B cell (primary cell): ENCODE measurements around the gene MYADML2. TPM values are rescaled to one million over a fixed set of nuclear protein-coding genes. Genes with fewer than 3 reads are reported as not detected.

ENCODE experiments used
- ATAC-seq: fragments of 200-7000 bp; cut with Tn5 transposase; one replicate; pipeline ENCODE4 v1.10.0; 2021; ENCODE audit warnings: low read depth, mild to moderate bottlenecking, moderate number of reproducible peaks, moderate library complexity
- CTCF ChIA-PET: fragments of 350-600 bp; sonication (Branson Sonifier 250); formaldehyde crosslinking; loops from one replicate; lab custom pipeline; 2021; ENCODE audit warnings: antibody characterized with exemption, inconsistent platforms; lab: Charles Lee
- POLR2A ChIA-PET: fragments of 350-600 bp; sonication (Branson Sonifier 250); formaldehyde crosslinking; loops from one replicate; lab custom pipeline; 2021; ENCODE audit warnings: antibody characterized with exemption; lab: Charles Lee
- DNase-seq: peaks from one replicate; pipeline ENCODE4 v3.0.0; 2013
- H2AFZ ChIP-seq: 2 replicates; pipeline ENCODE4 v1.6.1; 2012; ENCODE audit warnings: mild to moderate bottlenecking, low read depth, low read length; ENCODE audit not compliant: insufficient read depth, poor library complexity, severe bottlenecking
- H3K27ac ChIP-seq, 2 donors: 1 replicate in 1 of 2; 2 replicates in 1 of 2; pipeline ENCODE4 v1.5.1; 2012 to 2013; ENCODE audit warnings: low read length in 2 of 2, mild to moderate bottlenecking in 2 of 2, moderate library complexity in 1 of 2
- H3K27me3 ChIP-seq, 4 experiments: fragments of 200-600 bp in 1 of 4; sonication (generic) in 1 of 4; replicated peaks in 1 of 4; 1 replicate in 2 of 4; 2 replicates in 2 of 4; pipeline versions ENCODE4 v1.6.1 to v1.7.0; 2013 to 2016; ENCODE audit warnings: low read length in 3 of 4, mild to moderate bottlenecking in 2 of 4, mixed read lengths in 1 of 4, moderate library complexity in 1 of 4; ENCODE audit not compliant: insufficient read depth in 4 of 4, control insufficient read depth in 3 of 4; ENCODE audit errors: control extremely low read depth in 1 of 4
- H3K36me3 ChIP-seq, 2 experiments: replicated peaks in 1 of 2; 1 replicate in 1 of 2; 2 replicates in 1 of 2; pipeline versions ENCODE4 v1.6.1 to v1.7.1; 2013; ENCODE audit warnings: low read length in 1 of 2; ENCODE audit not compliant: insufficient read depth in 2 of 2, control insufficient read depth in 1 of 2; ENCODE audit errors: control extremely low read depth in 1 of 2, extremely low read depth in 1 of 2
- H3K4me1 ChIP-seq, 2 donors: fragments of 200-600 bp in 1 of 2; sonication (generic) in 1 of 2; 1 replicate in 1 of 2; 2 replicates in 1 of 2; pipeline versions ENCODE4 v1.5.1 to v1.6.1; 2013 to 2017; ENCODE audit warnings: low read length in 2 of 2; ENCODE audit not compliant: control insufficient read depth in 2 of 2, insufficient read depth in 2 of 2
- H3K4me2 ChIP-seq: replicated peaks from 2 replicates; pipeline ENCODE3; 2012; ENCODE audit warnings: mild to moderate bottlenecking, low read depth, low read length; ENCODE audit not compliant: poor library complexity, severe bottlenecking
- H3K4me3 ChIP-seq, 5 experiments: fragments of 200-600 bp in 1 of 5; sonication (generic) in 1 of 5; 1 replicate in 3 of 5; 2 replicates in 2 of 5; pipeline versions ENCODE4 v1.5.1 to v1.7.0; 2011 to 2016; ENCODE audit warnings: low read length in 4 of 5, mild to moderate bottlenecking in 4 of 5, low read depth in 2 of 5, control low read depth in 1 of 5, moderate library complexity in 1 of 5; ENCODE audit not compliant: insufficient read depth in 1 of 5; ENCODE audit errors: control extremely low read depth in 1 of 5, extremely low read depth in 1 of 5
- H3K79me2 ChIP-seq: fragments of 200-600 bp; sonication (generic); one replicate; pipeline ENCODE4 v1.6.0; 2016; ENCODE audit warnings: low read length; ENCODE audit not compliant: control insufficient read depth, insufficient read depth
- H3K9ac ChIP-seq: fragments of 200-600 bp; sonication (generic); 2 replicates; pipeline ENCODE4 v1.6.1; 2017; ENCODE audit warnings: mild to moderate bottlenecking, low read length, moderate library complexity
- H3K9me3 ChIP-seq, 3 donors: one replicate each; pipeline versions ENCODE4 v1.6.1 to v1.7.1; 2013; ENCODE audit warnings: low read length in 2 of 3; ENCODE audit not compliant: control insufficient read depth in 2 of 3, insufficient read depth in 1 of 3; ENCODE audit errors: control extremely low read depth in 1 of 3
- H4K20me1 ChIP-seq: 2 replicates; pipeline ENCODE4 v1.6.0; 2012; ENCODE audit warnings: mild to moderate bottlenecking, low read length; ENCODE audit not compliant: insufficient read depth, control insufficient read depth, poor library complexity, severe bottlenecking
- H3K27ac Mint-ChIP-seq: one replicate; pipeline ENCODE4 v1.8.0; 2021; ENCODE audit warnings: mixed read lengths
- H3K27me3 Mint-ChIP-seq: one replicate; pipeline ENCODE4 v1.8.0; 2021; ENCODE audit warnings: mixed read lengths
- H3K4me1 Mint-ChIP-seq: one replicate; pipeline ENCODE4 v1.8.0; 2021; ENCODE audit warnings: mixed read lengths
- H3K4me3 Mint-ChIP-seq: one replicate; pipeline ENCODE4 v1.8.0; 2021; ENCODE audit warnings: mixed read lengths
- H3K9me3 Mint-ChIP-seq: one replicate; pipeline ENCODE4 v1.8.0; 2022; ENCODE audit warnings: mixed read lengths; ENCODE audit not compliant: insufficient read depth
- CTCF ChIP-seq: fragments of 200-600 bp; IDR thresholded peaks from one replicate; pipeline ENCODE4 v1.8.0; 2022; ENCODE audit warnings: antibody characterized with exemption, mild to moderate bottlenecking
- EZH2 ChIP-seq: IDR thresholded peaks from 2 replicates; pipeline ENCODE4 v1.6.1; 2012; ENCODE audit warnings: borderline replicate concordance, low read depth, mild to moderate bottlenecking, moderate library complexity, low read length; ENCODE audit not compliant: insufficient read depth, poor library complexity, severe bottlenecking
- WGBS: methylation state at CpG from one replicate; pipeline ENCODE4 v1.1.5; 2013; ENCODE audit warnings: missing lambda C conversion rate; ENCODE audit not compliant: insufficient coverage; 5-methylcytosine and 5-hydroxymethylcytosine counted together
- intact Hi-C: fragments of 100-400 bp; cut with micrococcal nuclease; formaldehyde crosslinking; loops from one replicate; pipeline ENCODE4 v1.10.0; 2022
- polyA plus RNA-seq: library from polyadenylated mRNA; depleted of rRNA; stranded (reverse); fragments of >200 nt; gene quantifications from 2 replicates; pipeline ENCODE4 v1.2.3, GENCODE V29; 2012
- total RNA-seq, 2 donors: library from RNA; stranded (reverse); fragments of 120-200 nt in 1 of 2; gene quantifications; 1 replicate in 1 of 2; 2 replicates in 1 of 2; pipeline versions ENCODE4 v1.2.3 to v1.2.4, GENCODE V29; 2013 to 2022

The MYADML2 gene
- total and polyA plus RNA-seq, 2 donors (not counting 1 experiment from before 2014, with no cell fraction given), result not detected

GRCh38 chr17:81909231-81909630, 37.8 kb downstream of the MYADML2 start:
- no peak for TF ChIP-seq EZH2
- TF ChIP-seq CTCF, result no peak
- Histone ChIP-seq H3K27ac (no peak overlapping the region), H3K36me3 (peaks cover 0 to 37% of the 10 kb centered on the region in 2 experiments), H3K9ac (no peak overlapping the region), H3K27me3 (no peaks in the 10 kb centered on the region), H4K20me1 (peaks cover 39% of the 10 kb centered on the region), H3K79me2 (peaks cover 24% of the 10 kb centered on the region), H3K4me1 (peaks cover 10 to 14% of the 10 kb centered on the region in 2 donors), H3K9me3 (peaks cover 0 to 3% (median 0%) of the 10 kb centered on the region in 3 donors), H2AFZ (no peak overlapping the region), H3K4me3 (no peak overlapping the region), H3K4me2 (no peak overlapping the region)
- CTCF ChIA-PET, result no interaction called here
- no peaks in the 10 kb centered on the region for H3K27me3 Mint-ChIP-seq
- 98% methylated on average over 12 of the region's 12 CpGs for WGBS
- no peak overlapping the region for H3K27ac Mint-ChIP-seq
- peak overlapping the region; percentile 86 for H3K4me3 Mint-ChIP-seq
- POLR2A ChIA-PET, result no interaction called here
- peaks cover 10% of the 10 kb centered on the region for H3K4me1 Mint-ChIP-seq
- H3K9me3 Mint-ChIP-seq, result no peaks in the 10 kb centered on the region
- DNase-seq, result no peak
- no peak for ATAC-seq
- intact Hi-C loops, result no loop called here

GRCh38 chr17:81908793-81909192, 38.2 kb downstream of the MYADML2 start:
- no peak overlapping the region for H3K4me2 ChIP-seq
- H3K36me3 ChIP-seq, result peaks cover 0 to 35% of the 10 kb centered on the region in 2 experiments
- peaks cover 10 to 14% of the 10 kb centered on the region in 2 donors for H3K4me1 ChIP-seq
- no peak for DNase-seq
- POLR2A ChIA-PET, result no interaction called here
- Mint-ChIP-seq H3K27ac (no peak overlapping the region), H3K4me3 (no peak overlapping the region), H3K9me3 (no peaks in the 10 kb centered on the region), H3K27me3 (no peaks in the 10 kb centered on the region), H3K4me1 (peaks cover 10% of the 10 kb centered on the region)
- peaks cover 0 to 3% (median 0%) of the 10 kb centered on the region in 3 donors for H3K9me3 ChIP-seq
- no peak overlapping the region for H3K4me3 ChIP-seq
- no peaks in the 10 kb centered on the region for H3K27me3 ChIP-seq
- ATAC-seq, result no peak
- no peak overlapping the region for H3K27ac ChIP-seq
- H4K20me1 ChIP-seq, result peaks cover 36% of the 10 kb centered on the region
- CTCF ChIA-PET, result no interaction called here
- H2AFZ ChIP-seq, result no peak overlapping the region
- TF ChIP-seq EZH2 (no peak), CTCF (no peak)
- no peak overlapping the region for H3K9ac ChIP-seq
- 97% methylated on average over 11 of the region's 11 CpGs for WGBS
- peaks cover 24% of the 10 kb centered on the region for H3K79me2 ChIP-seq
- intact Hi-C loops, result no loop called here
